GM12878 (cell line): ENCODE results near the gene ARAF. TPM values are rescaled to one million over a fixed set of nuclear protein-coding genes. Genes with fewer than 3 reads are reported as not detected.

Experiments used
- ATAC-seq: fragments of 200-7000 bp; cut with Tn5 transposase; 3 replicates; pipeline ENCODE4 v1.9.1; 2020; ENCODE audit warnings: mild to moderate bottlenecking, moderate library complexity
- BruUV-seq: library from RNA; stranded (reverse); fragments of 400-500 nt; replicated peaks from 2 replicates; lab custom pipeline; 2021; lab: Mats Ljungman, UMichigan
- CTCF ChIA-PET: fragments of 300-600 bp; sonication (Branson Sonifier 250); formaldehyde crosslinking; extraction: SDS; loops from one replicate; lab custom pipeline; 2021; ENCODE audit warnings: inconsistent platforms; lab: Yijun Ruan, JAX
- POLR2A ChIA-PET: fragments of 350-600 bp; formaldehyde crosslinking; extraction: SDS; loops from one replicate; lab custom pipeline; 2021; ENCODE audit warnings: inconsistent platforms; lab: Charles Lee
- RAD21 ChIA-PET: fragments of 300-600 bp; sonication (Branson Sonifier 250); formaldehyde crosslinking; loops from one replicate; lab custom pipeline; 2023; ENCODE audit warnings: antibody characterized with exemption; ENCODE audit not compliant: unreplicated experiment; lab: Charles Lee
- SMC1A ChIA-PET: fragments of 300-600 bp; sonication (Branson Sonifier 250); formaldehyde crosslinking; loops from one replicate; lab custom pipeline; 2023; ENCODE audit not compliant: unreplicated experiment, uncharacterized antibody; lab: Charles Lee
- DNase-seq: peaks from one replicate; pipeline ENCODE4 v3.0.0-alpha.2; 2011; ENCODE audit warnings: low read depth, low spot score
- FAIRE-seq: peaks from 3 replicates; lab custom pipeline; 2011; peaks lifted over from hg19 to GRCh38; lab: Jason Lieb, UNC
- H2AFZ ChIP-seq: 2 replicates; pipeline ENCODE4 v1.6.0; 2011; ENCODE audit warnings: low read depth, low read length, control low read depth; ENCODE audit not compliant: control insufficient read depth
- H3K27ac ChIP-seq: 2 replicates; pipeline ENCODE4 v1.5.1; 2011; ENCODE audit warnings: control low read depth; ENCODE audit not compliant: control insufficient read depth, insufficient read depth
- H3K27me3 ChIP-seq, 2 experiments: replicated peaks in 1 of 2; 2 replicates each; pipeline versions ENCODE4 v1.6.0 to v1.6.1; 2011; ENCODE audit warnings: low read length in 1 of 2; ENCODE audit not compliant: control insufficient read depth in 2 of 2, insufficient read depth in 2 of 2
- H3K36me3 ChIP-seq, 2 experiments: 2 replicates each; pipeline ENCODE4 v1.5.1; 2011; ENCODE audit warnings: low read length in 1 of 2; ENCODE audit not compliant: control insufficient read depth in 2 of 2, insufficient read depth in 2 of 2
- H3K4me1 ChIP-seq: 2 replicates; pipeline ENCODE4 v1.6.1; 2011; ENCODE audit warnings: mild to moderate bottlenecking, low read length, moderate library complexity, mixed read lengths; ENCODE audit not compliant: control insufficient read depth, insufficient read depth
- H3K4me2 ChIP-seq: 2 replicates; pipeline ENCODE4 v1.6.0; 2011; ENCODE audit warnings: control low read depth; ENCODE audit not compliant: control insufficient read depth, insufficient read depth
- H3K4me3 ChIP-seq: fragments of 200-600 bp; sonication (generic); 2 replicates; pipeline ENCODE4 v1.5.1; 2016
- H3K79me2 ChIP-seq: 2 replicates; pipeline ENCODE4 v1.6.0; 2011; ENCODE audit warnings: low read length; ENCODE audit not compliant: control insufficient read depth, insufficient read depth
- H3K9ac ChIP-seq: 2 replicates; pipeline ENCODE4 v1.8.0; 2011; ENCODE audit warnings: low read length, control low read depth, mixed read lengths; ENCODE audit not compliant: control insufficient read depth, insufficient read depth
- H3K9me3 ChIP-seq: replicated peaks from 3 replicates; pipeline ENCODE4 v1.5.1; 2011; ENCODE audit warnings: mild to moderate bottlenecking, low read length; ENCODE audit not compliant: control insufficient read depth, insufficient read depth
- H4K20me1 ChIP-seq: 2 replicates; pipeline ENCODE4 v1.6.0; 2011; ENCODE audit not compliant: control insufficient read depth, insufficient read depth
- BCLAF1 ChIP-seq: fragments of 450-650 bp; IDR thresholded peaks from 2 replicates; pipeline ENCODE4 v1.6.1; 2017; ENCODE audit warnings: antibody characterized with exemption, mild to moderate bottlenecking, moderate library complexity
- CEBPB ChIP-seq, 2 experiments: fragments of 150-350 bp in 1 of 2; IDR thresholded peaks; 2 replicates each; pipeline ENCODE4 v1.6.1; 2012 to 2014; ENCODE audit warnings: low read depth in 2 of 2, low read length in 2 of 2, borderline replicate concordance in 1 of 2, inconsistent platforms in 1 of 2
- CHD1 ChIP-seq: IDR thresholded peaks from 2 replicates; pipeline ENCODE4 v1.6.1; 2012; ENCODE audit warnings: low read depth, low read length, improper control_type of control experiment
- CHD2 ChIP-seq: IDR thresholded peaks from 2 replicates; pipeline ENCODE4 v1.6.1; 2011; ENCODE audit warnings: low read depth, low read length, improper control_type of control experiment, borderline replicate concordance
- HDAC6 ChIP-seq: fragments of 200-600 bp; sonication (generic); IDR thresholded peaks from one replicate; pipeline ENCODE4 v1.8.0; 2017; ENCODE audit warnings: antibody characterized with exemption; ENCODE audit not compliant: unreplicated experiment
- IKZF1 ChIP-seq: fragments of 450-650 bp; conservative IDR thresholded peaks from 2 replicates; pipeline ENCODE4 v1.6.1; 2017; ENCODE audit warnings: antibody characterized with exemption, mild to moderate bottlenecking
- MTA2 ChIP-seq: fragments of 450-650 bp; IDR thresholded peaks from 2 replicates; pipeline ENCODE4 v1.6.1; 2016; ENCODE audit warnings: low read depth, mild to moderate bottlenecking, moderate library complexity
- NFIC ChIP-seq: IDR thresholded peaks from 2 replicates; pipeline ENCODE4 v1.6.1; 2012; ENCODE audit warnings: low read depth, mild to moderate bottlenecking, inconsistent platforms, low read length, moderate library complexity
- RAD51 ChIP-seq: fragments of 450-650 bp; IDR thresholded peaks from 2 replicates; pipeline ENCODE4 v1.6.1; 2016; ENCODE audit warnings: moderate library complexity, mild to moderate bottlenecking, inconsistent platforms
- TCF7 ChIP-seq: IDR thresholded peaks from 2 replicates; pipeline ENCODE4 v1.6.1; 2014; ENCODE audit warnings: antibody characterized with exemption, borderline replicate concordance
- ZBED1 ChIP-seq: IDR thresholded peaks from 2 replicates; pipeline ENCODE4 v1.6.1; 2016; ENCODE audit warnings: borderline replicate concordance
- ZBTB4 ChIP-seq: fragments of 450-650 bp; formaldehyde crosslinking; IDR thresholded peaks from 2 replicates; pipeline ENCODE4 v1.4.0; 2022; ENCODE audit warnings: mild to moderate bottlenecking, moderate library complexity
- ZNF207 ChIP-seq: fragments of 450-650 bp; IDR thresholded peaks from 2 replicates; pipeline ENCODE4 v1.6.1; 2014; ENCODE audit warnings: antibody characterized with exemption, mild to moderate bottlenecking, borderline replicate concordance
- ZSCAN29 ChIP-seq: fragments of 450-650 bp; IDR thresholded peaks from 2 replicates; pipeline ENCODE4 v1.6.1; 2017; ENCODE audit warnings: mild to moderate bottlenecking, moderate library complexity
- WGBS: methylation state at CpG from one replicate; pipeline ENCODE4 v1.1.6; 2016; ENCODE audit warnings: low lambda C conversion rate; ENCODE audit not compliant: insufficient replicate concordance, insufficient coverage; ENCODE audit errors: missing lambda C conversion rate; 5-methylcytosine and 5-hydroxymethylcytosine counted together
- in situ Hi-C: fragments of 300-500 bp; cut with MboI; formaldehyde crosslinking; loops from 9 replicates; pipeline ENCODE4 v1.14.3; 2018; ENCODE audit warnings: mixed read lengths
- intact Hi-C: fragments of 100-400 bp; cut with micrococcal nuclease; formaldehyde crosslinking; loops from one replicate; pipeline ENCODE4 v1.14.2; 2022; ENCODE audit not compliant: unreplicated experiment
- polyA plus RNA-seq, 11 experiments: library from polyadenylated mRNA; depleted of rRNA in 4 of 11; unstranded in 6 of 11; stranded (reverse) in 5 of 11; fragments of >200 nt; fragmentation: Nextera tagmentation in 4 of 11; fragmentation: Illumina TruSeq in 1 of 11; extraction: Ambion mirVana in 4 of 11; extraction: Trizol in 1 of 11; gene quantifications; 1 replicate in 1 of 11; 2 replicates in 10 of 11; pipeline versions ENCODE4 v1.2.1 to v1.2.3, GENCODE V29; 2011 to 2016; ENCODE audit warnings: inconsistent platforms in 2 of 11, missing spikeins in 2 of 11, low read depth in 1 of 11
- total RNA-seq, 4 experiments: library from RNA; depleted of rRNA in 3 of 4; stranded (reverse); fragments of >200 nt in 3 of 4; fragmentation: Illumina TruSeq in 1 of 4; extraction: Trizol in 1 of 4; gene quantifications; 2 replicates each; pipeline versions ENCODE4 v1.2.1 to v1.2.3, GENCODE V29; 2013 to 2021

Gene ARAF
- total and polyA plus RNA-seq, 10 of the 15 experiments (the other 5 are each of a cell fraction or from before 2014, with no cell fraction given), result 5.0 to 79.2 (median 39.1) TPM

GRCh38 chrX:47571215-47571614 is 10.2 kb downstream of the ARAF start:
- CTCF ChIA-PET, result no interaction called here
- no peaks in the 10 kb centered on the region for H4K20me1 ChIP-seq
- POLR2A ChIA-PET, result interaction anchor here (0.6 kb wide), 1 partner anchor 42 kb away, joined by 4 read pairs; no protein-coding TSS in a partner anchor
- peaks cover 7 to 8% of the 10 kb centered on the region in 2 experiments for H3K36me3 ChIP-seq
- FAIRE-seq (no peak), DNase-seq (no peak), ATAC-seq (no peak)
- no peak overlapping the region for H3K4me2 ChIP-seq
- no peak overlapping the region for H3K9ac ChIP-seq
- TF ChIP-seq ZBED1, result no peak
- no peak for TF ChIP-seq CHD1
- TF ChIP-seq ZSCAN29, result no peak
- no peak for TF ChIP-seq IKZF1
- TF ChIP-seq MTA2, result no peak
- TF ChIP-seq BCLAF1, result no peak
- TF ChIP-seq CEBPB (IDR thresholded peaks at IDR 0.05; ENCODE audit: borderline replicate concordance in 1 of 2, low read depth in 2 of 2, low read length in 2 of 2), result no peak
- no peak for TF ChIP-seq TCF7
- no peak for TF ChIP-seq NFIC
- TF ChIP-seq ZNF207, result no peak
- TF ChIP-seq CHD2, result no peak
- no peak for TF ChIP-seq HDAC6
- no peak for TF ChIP-seq RAD51
- no peak for TF ChIP-seq ZBTB4 (CRISPR knock-in tag)
- H3K27ac ChIP-seq, result no peak overlapping the region
- no peak overlapping the region for H3K4me3 ChIP-seq
- RAD21 ChIA-PET, result no interaction called here
- H2AFZ ChIP-seq, result no peak overlapping the region
- 60% methylated on average over 11 of the region's 11 CpGs for WGBS
- intact Hi-C loops, result no loop called here
- in situ Hi-C loops, result no loop called here
- no peaks in the 10 kb centered on the region for H3K4me1 ChIP-seq
- no TSS peak for BruUV-seq
- H3K27me3 ChIP-seq, result no peaks in the 10 kb centered on the region
- H3K79me2 ChIP-seq, result no peaks in the 10 kb centered on the region
- H3K9me3 ChIP-seq, result no peaks in the 10 kb centered on the region; the same call in 2 of the 3 replicates
- SMC1A ChIA-PET, result interaction anchor here (1.1 kb wide), 1 partner anchor 23 kb away, joined by 3 read pairs; no protein-coding TSS in a partner anchor
